Measurements from ENCODE around the gene PGLYRP4. TPM values are rescaled to one million over a fixed set of nuclear protein-coding genes. Genes with fewer than 3 reads are reported as not detected.

Gene PGLYRP4, protein sequence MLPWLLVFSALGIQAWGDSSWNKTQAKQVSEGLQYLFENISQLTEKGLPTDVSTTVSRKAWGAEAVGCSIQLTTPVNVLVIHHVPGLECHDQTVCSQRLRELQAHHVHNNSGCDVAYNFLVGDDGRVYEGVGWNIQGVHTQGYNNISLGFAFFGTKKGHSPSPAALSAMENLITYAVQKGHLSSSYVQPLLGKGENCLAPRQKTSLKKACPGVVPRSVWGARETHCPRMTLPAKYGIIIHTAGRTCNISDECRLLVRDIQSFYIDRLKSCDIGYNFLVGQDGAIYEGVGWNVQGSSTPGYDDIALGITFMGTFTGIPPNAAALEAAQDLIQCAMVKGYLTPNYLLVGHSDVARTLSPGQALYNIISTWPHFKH
- total RNA-seq: not detected in 2 replicates

DNA sequence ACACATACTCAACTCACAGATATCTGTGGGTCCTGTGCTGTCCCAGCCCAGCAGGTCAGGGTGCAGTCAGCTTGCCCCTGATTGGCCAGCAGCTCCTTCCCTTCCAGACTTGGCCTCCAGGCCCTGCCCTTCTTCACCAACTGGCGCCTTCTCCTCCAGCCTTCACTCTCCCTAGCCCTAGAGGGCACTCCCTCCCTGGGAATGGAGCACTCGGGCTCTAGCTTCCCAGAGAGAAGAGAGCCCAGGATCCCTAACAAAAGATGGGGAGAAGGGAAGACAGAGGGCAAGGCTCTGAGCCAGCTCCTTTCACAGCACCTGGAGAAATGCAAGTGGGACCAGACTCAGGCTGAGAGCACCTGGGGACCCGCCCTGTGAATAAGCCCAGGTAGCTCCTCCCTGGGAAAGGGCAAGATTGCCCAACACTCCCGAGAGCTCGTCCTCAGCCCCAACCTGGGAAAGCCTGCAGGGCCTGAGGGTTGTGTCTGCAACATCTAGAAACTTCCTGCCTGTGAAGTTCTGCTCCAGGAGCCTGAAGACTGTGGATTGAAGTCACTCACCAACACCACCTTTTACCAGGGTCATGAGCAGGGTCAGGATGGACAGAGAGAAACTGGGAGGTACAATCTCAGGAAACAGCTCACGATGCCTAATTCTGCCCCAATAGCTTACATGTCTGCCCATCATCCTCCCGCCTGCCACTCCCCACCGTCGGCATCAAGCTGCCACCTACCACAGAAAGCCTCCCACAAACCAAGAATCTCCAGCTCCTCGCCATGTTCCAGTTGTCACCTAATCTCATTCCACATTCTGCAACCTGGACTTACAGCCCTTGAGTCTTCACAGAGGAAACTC lies at the start of gene PGLYRP4:
Gene PGLYRP4, minus strand, starts transcription at position 331 of the 852 bp plus-strand sequence. CDS start 909 bp downstream, outside the sequence.

DNA sequence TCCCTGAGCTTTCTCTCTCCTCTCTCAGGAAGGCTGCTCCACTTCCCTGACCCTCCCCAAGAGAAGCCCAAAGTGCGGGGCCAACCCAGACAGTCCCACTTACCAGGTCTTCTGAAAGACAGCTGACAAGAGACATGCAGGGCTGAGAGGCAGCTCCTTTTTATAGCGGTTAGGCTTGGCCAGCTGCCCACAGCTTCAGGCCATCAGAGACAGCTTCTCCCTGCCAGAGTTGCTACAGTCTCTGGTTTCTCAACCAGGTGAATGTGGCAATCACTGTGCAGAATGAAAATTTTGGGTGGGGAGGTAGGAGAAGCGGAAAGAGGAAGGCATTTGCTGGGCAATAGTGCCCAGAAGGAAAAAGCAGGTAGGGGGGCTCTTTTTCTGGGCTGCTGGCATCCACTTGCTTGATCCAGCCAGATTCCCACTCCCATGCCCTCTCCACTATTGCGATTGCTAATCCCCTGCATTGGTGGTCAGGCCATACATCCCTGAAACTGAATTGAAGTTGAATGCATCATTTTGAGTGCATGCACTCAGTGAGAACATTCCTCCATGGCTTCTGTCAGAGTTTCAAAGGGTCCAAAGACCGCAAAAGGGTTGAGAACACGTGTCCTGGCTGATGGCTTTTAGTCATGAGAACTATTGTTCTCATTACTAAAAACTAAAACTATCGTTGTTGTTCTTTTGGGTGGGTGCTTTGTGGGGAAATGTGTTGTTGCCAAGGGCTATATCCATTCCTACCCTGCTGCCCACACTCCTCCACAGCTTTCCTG lies 42.5 kb upstream of the PGLYRP4 start, which contains the start of gene S100A8:
Gene S100A8, minus strand, starts transcription at position 136 of the 773 bp plus-strand sequence. CDS start 538 bp downstream, outside the sequence.

DNA sequence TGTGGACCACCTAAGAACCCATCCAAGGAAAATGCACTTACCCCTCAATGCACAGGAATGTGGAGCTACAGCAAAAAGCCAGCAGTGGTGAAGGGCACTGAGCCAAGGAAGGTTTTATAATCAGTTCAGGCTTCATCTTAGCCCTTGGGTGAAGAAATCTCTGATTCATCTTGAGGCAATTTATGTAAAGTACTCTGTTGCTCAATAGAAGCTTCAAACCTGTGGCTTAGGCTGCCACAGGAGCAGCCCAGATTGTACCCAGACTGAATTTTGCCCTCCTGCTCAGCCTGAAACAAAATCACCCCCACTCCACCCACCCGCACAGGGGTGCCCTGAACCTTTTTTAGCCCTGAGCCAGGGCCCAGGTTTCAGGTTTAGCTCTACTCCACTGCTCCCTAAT lies 26.9 kb upstream of the PGLYRP4 start, which contains the start of gene S100A12:
Gene S100A12, minus strand, starts transcription at position 111 of the 400 bp plus-strand sequence. CDS start 1,029 bp downstream, outside the sequence.

DNA sequence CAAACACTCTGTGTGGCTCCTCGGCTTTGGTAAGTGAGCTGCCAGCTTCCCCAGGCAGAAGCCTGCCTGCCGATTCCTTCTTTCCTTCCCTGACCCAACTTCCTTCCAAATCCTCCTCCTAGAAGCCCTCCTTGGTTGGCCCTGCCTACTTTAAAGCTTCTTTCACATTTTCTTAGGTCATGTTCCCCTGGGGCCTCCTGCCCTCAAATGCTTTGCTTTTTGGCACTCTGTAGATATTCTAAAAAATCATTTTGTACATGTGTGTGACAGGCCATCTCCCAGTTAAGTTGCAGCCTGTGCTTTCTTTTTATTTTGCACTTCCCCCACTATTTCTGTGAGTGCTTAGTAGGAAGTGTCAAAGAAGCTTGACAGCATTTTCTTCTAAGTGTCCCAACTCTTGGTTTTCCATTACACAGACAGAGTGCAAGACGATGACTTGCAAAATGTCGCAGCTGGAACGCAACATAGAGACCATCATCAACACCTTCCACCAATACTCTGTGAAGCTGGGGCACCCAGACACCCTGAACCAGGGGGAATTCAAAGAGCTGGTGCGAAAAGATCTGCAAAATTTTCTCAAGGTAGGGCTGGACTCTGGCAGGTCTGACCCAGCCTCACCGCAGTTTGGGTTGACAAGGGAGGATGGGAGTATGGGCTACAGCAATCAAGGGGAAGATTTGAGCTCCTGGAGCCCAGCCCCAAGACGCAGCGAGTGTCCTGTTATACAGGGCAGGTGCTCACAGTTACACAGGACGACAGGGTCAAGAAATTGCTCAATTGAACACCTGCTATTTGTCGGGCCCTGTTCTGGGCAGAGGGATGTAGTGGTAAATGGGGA lies 9.4 kb upstream of the PGLYRP4 start, which contains the start of gene S100A9:
Gene S100A9, plus strand, starts transcription at position 2 of the 838 bp plus-strand sequence. Its CDS starts 430 bp downstream, at position 432.

DNA sequence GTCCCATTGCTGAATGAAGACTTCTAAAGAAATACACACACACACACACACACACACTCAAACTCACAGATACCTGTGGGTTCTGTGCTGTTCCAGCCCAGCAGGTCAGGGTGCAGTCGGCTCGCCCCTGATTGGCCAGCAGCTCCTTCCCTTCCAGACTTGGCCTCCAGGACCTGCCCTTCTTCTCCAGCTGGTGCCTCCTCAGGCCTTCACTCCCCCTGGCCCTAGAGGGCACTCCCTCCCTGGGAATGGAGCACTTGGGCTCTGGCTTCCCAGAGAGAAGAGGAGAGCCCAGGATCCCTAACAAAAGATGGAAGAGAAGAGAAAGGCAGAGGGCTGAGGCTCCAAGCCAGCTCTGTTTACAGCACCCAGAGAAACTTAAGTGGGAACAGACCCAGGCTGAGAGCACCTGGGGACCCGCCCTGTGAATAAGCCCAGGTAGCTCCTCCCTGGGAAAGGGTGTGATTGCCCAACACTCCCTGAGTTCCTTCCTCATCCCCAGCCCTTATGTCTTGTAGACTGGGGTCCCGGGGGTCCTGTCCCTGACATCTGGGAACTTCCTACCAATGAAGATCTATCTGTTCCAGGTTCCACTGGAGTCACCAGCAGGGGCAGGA lies 36.0 kb downstream of the PGLYRP4 start, which contains the start of gene PGLYRP3:
Gene PGLYRP3, minus strand, starts transcription at position 383 of the 617 bp plus-strand sequence. CDS start 2,287 bp downstream, outside the sequence.

Other genes starting within 250 kb of the PGLYRP4 start
- not detected in 2 replicates for gene SPRR2F, start 235.3 kb downstream of the PGLYRP4 start, total RNA-seq
- gene SPRR2G, start 198.0 kb downstream of the PGLYRP4 start, total RNA-seq: not detected in 2 replicates
- gene LELP1, start 145.4 kb downstream of the PGLYRP4 start, total RNA-seq: not detected in 2 replicates
- gene PRR9, start 131.3 kb downstream of the PGLYRP4 start, total RNA-seq: not detected in 2 replicates
- gene LORICRIN, start 89.2 kb downstream of the PGLYRP4 start, total RNA-seq: not detected in 2 replicates
- not detected in 2 replicates for gene PGLYRP3, start 35.9 kb downstream of the PGLYRP4 start, total RNA-seq
- gene S100A9, start 9.0 kb upstream of the PGLYRP4 start, total RNA-seq: not detected in 2 replicates
- gene S100A12, start 26.8 kb upstream of the PGLYRP4 start, total RNA-seq: not detected in 2 replicates
- gene S100A8, start 42.2 kb upstream of the PGLYRP4 start, total RNA-seq: not detected in 2 replicates
- gene S100A7A, start 67.7 kb upstream of the PGLYRP4 start, total RNA-seq: not detected in 2 replicates
- not detected in 2 replicates for gene S100A7, start 111.8 kb upstream of the PGLYRP4 start, total RNA-seq
- 908 and 1,133 TPM in 2 replicates for gene S100A6, start 187.2 kb upstream of the PGLYRP4 start, total RNA-seq
- not detected in 2 replicates for gene S100A5, start 192.1 kb upstream of the PGLYRP4 start, total RNA-seq
- gene S100A4, start 197.0 kb upstream of the PGLYRP4 start, total RNA-seq: 2.8 and 5.5 TPM in 2 replicates
- 9.7 and 12.4 TPM in 2 replicates for gene S100A3, start 200.4 kb upstream of the PGLYRP4 start, total RNA-seq
- 1.5 and 2.0 TPM in 2 replicates for gene S100A2, start 217.0 kb upstream of the PGLYRP4 start, total RNA-seq